Neural crest cell (in vitro differentiated cells): ENCODE data around the gene SPTBN5. TPM values are rescaled to one million over a fixed set of nuclear protein-coding genes. Genes with fewer than 3 reads are reported as not detected.

ENCODE experiments used
- DNase-seq: peaks from one replicate; pipeline ENCODE4 v3.0.0; 2021; ENCODE audit warnings: low read depth, mixed read lengths, low spot score
- H3K27ac Mint-ChIP-seq: one replicate; pipeline ENCODE4 v1.8.0; 2021; ENCODE audit warnings: mild to moderate bottlenecking, mixed read lengths; ENCODE audit not compliant: unreplicated experiment
- H3K27me3 Mint-ChIP-seq: 2 replicates; pipeline ENCODE4 v1.8.0; 2021; ENCODE audit warnings: low read depth, mild to moderate bottlenecking, mixed read lengths
- H3K36me3 Mint-ChIP-seq: 2 replicates; pipeline ENCODE4 v1.8.0; 2021; ENCODE audit warnings: low read depth, mild to moderate bottlenecking, mixed read lengths
- H3K4me1 Mint-ChIP-seq: 2 replicates; pipeline ENCODE4 v1.8.0; 2021; ENCODE audit warnings: mixed read lengths
- H3K4me3 Mint-ChIP-seq: one replicate; pipeline ENCODE4 v1.8.0; 2021; ENCODE audit warnings: mild to moderate bottlenecking, mixed read lengths
- H3K9me3 Mint-ChIP-seq: 2 replicates; pipeline ENCODE4 v1.8.0; 2021; ENCODE audit warnings: mixed read lengths
- total RNA-seq: library from RNA; stranded (reverse); gene quantifications from 2 replicates; pipeline ENCODE4 v1.2.1, GENCODE V29; 2021
- TF ChIP-seq, protein P1 (sequence below): fragments of 200-600 bp; sonication (generic); conservative IDR thresholded peaks from 2 replicates; pipeline ENCODE4 v1.5.0; 2021; ENCODE audit warnings: antibody characterized with exemption, mild to moderate bottlenecking

The SPTBN5 gene
- total RNA-seq, 1 donor from 2014 or later, result 0.77 TPM

DNA sequence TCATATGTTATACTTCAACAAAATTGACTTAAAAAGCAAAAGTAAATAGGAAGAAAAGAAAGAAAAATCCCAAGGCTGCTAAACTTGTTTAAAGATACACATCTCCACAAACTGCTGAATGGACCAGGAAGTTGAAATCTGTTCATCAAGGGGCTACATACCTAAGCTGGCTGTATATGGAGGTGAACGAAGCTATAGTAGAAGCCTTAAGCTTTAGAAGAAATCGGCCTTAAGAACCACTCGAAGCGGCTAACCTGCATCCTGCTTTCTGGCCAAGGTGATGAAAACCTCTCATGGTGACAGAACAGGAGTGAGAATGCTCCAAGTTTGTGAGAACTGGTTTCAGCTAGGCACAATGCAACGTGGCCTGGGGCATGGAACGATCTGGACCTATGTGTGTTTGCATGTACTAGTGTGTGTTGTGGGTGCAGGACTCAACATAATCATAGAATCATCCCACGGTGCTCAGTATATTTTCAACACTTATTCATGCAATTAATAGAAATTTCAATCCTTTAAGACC is 31.3 kb upstream of the SPTBN5 start:
- no peak for DNase-seq

DNA sequence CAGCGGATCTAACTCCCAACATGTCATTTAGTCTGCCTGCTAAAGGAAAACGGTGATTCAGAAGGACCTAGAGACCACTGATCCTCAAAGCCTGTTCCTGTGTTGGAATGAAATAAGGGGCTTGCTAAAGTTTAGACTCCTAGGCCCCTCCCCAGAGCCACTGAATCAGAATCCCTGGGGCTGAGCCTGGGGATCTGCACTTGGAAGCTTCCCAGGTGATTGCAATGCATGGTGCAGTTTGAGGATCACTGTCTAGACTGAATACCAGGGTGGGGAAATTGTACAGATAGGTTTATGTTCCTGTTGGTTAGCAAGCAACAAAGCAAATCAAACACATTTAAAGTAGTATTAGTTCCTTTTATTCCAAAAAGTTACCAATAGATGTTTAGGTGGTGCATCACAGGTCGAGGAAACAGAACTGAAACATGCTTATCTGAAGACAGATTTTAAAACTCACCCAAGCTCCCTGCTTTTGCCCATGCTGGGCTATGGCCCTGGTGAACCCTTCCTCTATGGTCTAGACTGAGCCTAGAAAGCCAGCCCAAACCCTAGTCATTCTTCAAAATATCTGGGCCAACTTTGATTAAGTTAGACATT is 29.6 kb upstream of the SPTBN5 start:
- DNase-seq, result no peak
- Mint-ChIP-seq H3K9me3 (no peaks in the 10 kb centered on the region), H3K4me1 (peaks cover 36% of the 10 kb centered on the region), H3K4me3 (no peak overlapping the region), H3K36me3 (no peaks in the 10 kb centered on the region), H3K27me3 (no peaks in the 10 kb centered on the region), H3K27ac (peak overlapping the region; percentile 70)
- TF ChIP-seq, protein P1, sequence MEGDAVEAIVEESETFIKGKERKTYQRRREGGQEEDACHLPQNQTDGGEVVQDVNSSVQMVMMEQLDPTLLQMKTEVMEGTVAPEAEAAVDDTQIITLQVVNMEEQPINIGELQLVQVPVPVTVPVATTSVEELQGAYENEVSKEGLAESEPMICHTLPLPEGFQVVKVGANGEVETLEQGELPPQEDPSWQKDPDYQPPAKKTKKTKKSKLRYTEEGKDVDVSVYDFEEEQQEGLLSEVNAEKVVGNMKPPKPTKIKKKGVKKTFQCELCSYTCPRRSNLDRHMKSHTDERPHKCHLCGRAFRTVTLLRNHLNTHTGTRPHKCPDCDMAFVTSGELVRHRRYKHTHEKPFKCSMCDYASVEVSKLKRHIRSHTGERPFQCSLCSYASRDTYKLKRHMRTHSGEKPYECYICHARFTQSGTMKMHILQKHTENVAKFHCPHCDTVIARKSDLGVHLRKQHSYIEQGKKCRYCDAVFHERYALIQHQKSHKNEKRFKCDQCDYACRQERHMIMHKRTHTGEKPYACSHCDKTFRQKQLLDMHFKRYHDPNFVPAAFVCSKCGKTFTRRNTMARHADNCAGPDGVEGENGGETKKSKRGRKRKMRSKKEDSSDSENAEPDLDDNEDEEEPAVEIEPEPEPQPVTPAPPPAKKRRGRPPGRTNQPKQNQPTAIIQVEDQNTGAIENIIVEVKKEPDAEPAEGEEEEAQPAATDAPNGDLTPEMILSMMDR, result no peak

More for the DNA sequence above, 31.3 kb upstream of the SPTBN5 start:
- Mint-ChIP-seq H3K27me3 (no peaks in the 10 kb centered on the region), H3K4me1 (peaks cover 33% of the 10 kb centered on the region), H3K4me3 (no peak overlapping the region), H3K27ac (no peak overlapping the region), H3K36me3 (no peaks in the 10 kb centered on the region), H3K9me3 (no peaks in the 10 kb centered on the region)
- TF ChIP-seq, protein P1, result no peak

GRCh38 chr15:41922353-41922752 is 28.5 kb upstream of the SPTBN5 start:
- TF ChIP-seq, protein P1, result no peak
- Mint-ChIP-seq H3K36me3 (no peaks in the 10 kb centered on the region), H3K27me3 (no peaks in the 10 kb centered on the region), H3K4me1 (peaks cover 36% of the 10 kb centered on the region), H3K9me3 (no peaks in the 10 kb centered on the region), H3K4me3 (no peak overlapping the region), H3K27ac (no peak overlapping the region)
- DNase-seq, result no peak

DNA sequence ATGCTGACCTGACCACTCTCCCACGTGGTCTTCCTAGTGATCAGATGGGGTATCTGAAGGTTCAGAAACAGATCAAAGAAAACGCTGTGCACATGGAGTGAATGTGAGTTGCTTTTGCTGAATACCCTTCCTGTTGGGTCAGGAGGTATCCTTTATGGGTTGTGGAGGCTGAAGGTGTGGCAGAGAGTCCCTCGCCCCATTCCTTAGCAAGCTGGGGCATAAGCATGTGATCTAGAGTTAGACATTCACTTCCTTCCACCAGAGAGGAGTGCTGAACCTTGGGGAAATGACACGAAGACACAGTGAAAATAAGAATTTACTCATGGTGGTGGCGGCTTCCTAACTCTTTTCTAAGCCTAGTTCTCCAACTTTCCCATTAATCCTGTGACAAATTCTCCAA is 27.8 kb upstream of the SPTBN5 start:
- H3K36me3 Mint-ChIP-seq, result no peaks in the 10 kb centered on the region
- H3K27ac Mint-ChIP-seq, result peak overlapping the region; percentile 64
- no peak for DNase-seq
- no peak overlapping the region for H3K4me3 Mint-ChIP-seq
- TF ChIP-seq, protein P1, result no peak
- H3K27me3 Mint-ChIP-seq, result no peaks in the 10 kb centered on the region
- no peaks in the 10 kb centered on the region for H3K9me3 Mint-ChIP-seq
- H3K4me1 Mint-ChIP-seq, result peaks cover 36% of the 10 kb centered on the region

- Mint-ChIP-seq H3K9me3 (no peaks in the 10 kb centered on the region), H3K36me3 (no peaks in the 10 kb centered on the region), H3K4me1 (peaks cover 36% of the 10 kb centered on the region), H3K4me3 (no peak overlapping the region), H3K27me3 (no peaks in the 10 kb centered on the region), H3K27ac (peak overlapping the region; percentile 64)
- TF ChIP-seq, protein P1, result no peak
- DNase-seq, result no peak
Measured at GRCh38 chr15:41921167-41921566, 27.3 kb upstream of the SPTBN5 start.
